Measurements from ENCODE around the gene LMAN1. TPM values are rescaled to one million over a fixed set of nuclear protein-coding genes. Genes with fewer than 3 reads are reported as not detected.

LMAN1 gene
- total and polyA plus RNA-seq, 2 experiments from 2014 or later, result 111 to 134 TPM

DNA sequence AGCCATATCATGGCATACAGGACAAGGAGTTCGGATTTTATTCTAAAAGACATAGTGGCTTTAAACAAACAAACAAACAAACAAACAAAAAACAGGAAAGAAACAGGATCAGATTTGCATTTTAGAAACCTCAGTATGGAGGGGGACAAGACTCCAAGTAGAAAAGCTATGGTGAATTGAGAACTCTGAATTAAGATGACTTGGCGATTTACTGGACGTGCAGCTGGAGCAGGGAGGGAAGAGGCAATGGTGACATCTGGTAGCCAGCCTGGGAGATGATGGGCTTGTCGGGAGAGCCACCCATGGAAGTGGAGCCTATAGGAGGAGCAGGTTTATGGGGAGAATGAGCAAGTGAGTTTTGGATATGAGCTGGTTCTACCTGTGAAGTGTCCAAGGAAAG, 53.8 kb downstream of the LMAN1 start (continued):
- TF ChIP-seq, protein P1, sequence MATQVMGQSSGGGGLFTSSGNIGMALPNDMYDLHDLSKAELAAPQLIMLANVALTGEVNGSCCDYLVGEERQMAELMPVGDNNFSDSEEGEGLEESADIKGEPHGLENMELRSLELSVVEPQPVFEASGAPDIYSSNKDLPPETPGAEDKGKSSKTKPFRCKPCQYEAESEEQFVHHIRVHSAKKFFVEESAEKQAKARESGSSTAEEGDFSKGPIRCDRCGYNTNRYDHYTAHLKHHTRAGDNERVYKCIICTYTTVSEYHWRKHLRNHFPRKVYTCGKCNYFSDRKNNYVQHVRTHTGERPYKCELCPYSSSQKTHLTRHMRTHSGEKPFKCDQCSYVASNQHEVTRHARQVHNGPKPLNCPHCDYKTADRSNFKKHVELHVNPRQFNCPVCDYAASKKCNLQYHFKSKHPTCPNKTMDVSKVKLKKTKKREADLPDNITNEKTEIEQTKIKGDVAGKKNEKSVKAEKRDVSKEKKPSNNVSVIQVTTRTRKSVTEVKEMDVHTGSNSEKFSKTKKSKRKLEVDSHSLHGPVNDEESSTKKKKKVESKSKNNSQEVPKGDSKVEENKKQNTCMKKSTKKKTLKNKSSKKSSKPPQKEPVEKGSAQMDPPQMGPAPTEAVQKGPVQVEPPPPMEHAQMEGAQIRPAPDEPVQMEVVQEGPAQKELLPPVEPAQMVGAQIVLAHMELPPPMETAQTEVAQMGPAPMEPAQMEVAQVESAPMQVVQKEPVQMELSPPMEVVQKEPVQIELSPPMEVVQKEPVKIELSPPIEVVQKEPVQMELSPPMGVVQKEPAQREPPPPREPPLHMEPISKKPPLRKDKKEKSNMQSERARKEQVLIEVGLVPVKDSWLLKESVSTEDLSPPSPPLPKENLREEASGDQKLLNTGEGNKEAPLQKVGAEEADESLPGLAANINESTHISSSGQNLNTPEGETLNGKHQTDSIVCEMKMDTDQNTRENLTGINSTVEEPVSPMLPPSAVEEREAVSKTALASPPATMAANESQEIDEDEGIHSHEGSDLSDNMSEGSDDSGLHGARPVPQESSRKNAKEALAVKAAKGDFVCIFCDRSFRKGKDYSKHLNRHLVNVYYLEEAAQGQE (IDR thresholded peaks at IDR 0.05; ENCODE audit: unreplicated experiment), result no peak
- TF ChIP-seq ZNF331 (CRISPR knock-in tag; IDR thresholded peaks at IDR 0.05; ENCODE audit: low read depth) (no peak), POLR2AphosphoS5 (IDR thresholded peaks at IDR 0.05; ENCODE audit: low read depth) (no peak)
- TF ChIP-seq, protein P2, sequence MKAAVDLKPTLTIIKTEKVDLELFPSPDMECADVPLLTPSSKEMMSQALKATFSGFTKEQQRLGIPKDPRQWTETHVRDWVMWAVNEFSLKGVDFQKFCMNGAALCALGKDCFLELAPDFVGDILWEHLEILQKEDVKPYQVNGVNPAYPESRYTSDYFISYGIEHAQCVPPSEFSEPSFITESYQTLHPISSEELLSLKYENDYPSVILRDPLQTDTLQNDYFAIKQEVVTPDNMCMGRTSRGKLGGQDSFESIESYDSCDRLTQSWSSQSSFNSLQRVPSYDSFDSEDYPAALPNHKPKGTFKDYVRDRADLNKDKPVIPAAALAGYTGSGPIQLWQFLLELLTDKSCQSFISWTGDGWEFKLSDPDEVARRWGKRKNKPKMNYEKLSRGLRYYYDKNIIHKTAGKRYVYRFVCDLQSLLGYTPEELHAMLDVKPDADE (IDR thresholded peaks at IDR 0.05), result no peak

DNA sequence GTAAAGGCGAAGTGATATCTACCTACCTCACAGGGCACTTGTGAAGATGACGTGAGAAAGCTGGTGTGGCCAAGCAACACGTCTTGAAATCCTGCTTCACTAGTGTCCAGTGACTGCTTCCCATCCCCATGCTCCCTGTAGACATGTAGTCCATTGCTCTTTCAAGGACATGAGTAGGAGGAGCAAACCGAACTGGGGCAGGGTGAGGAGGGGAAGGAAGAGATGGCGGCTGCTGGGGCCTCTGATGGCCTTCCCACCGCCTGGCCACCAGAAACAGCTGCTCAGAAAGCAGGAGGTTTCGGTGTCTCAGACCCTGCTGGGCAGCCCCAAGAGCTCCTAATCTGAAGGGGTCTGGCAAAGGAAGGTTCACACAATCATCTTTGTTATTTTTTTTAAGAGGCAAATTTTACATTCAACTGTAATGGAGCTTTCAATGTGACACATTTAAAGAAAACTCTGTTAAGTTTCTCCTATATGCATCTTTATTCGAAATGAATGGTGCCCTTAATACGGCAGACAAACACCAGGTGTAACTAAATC, 55.3 kb downstream of the LMAN1 start:
- Histone ChIP-seq H3K36me3 (ENCODE audit: insufficient read depth) (no peaks in the 10 kb centered on the region), H2AFZ (no peak overlapping the region), H3K4me2 (no peak overlapping the region), H3F3A (replicated peaks; ENCODE audit: low read depth) (no peaks in the 10 kb centered on the region), H3K79me2 (replicated peaks; ENCODE audit: insufficient read depth) (no peaks in the 10 kb centered on the region), H3K4me1 (ENCODE audit: insufficient read depth) (no peaks in the 10 kb centered on the region), H3K9me2 (ENCODE audit: insufficient read depth) (no peaks in the 10 kb centered on the region), H3K27me3 (ENCODE audit: insufficient read depth) (peaks cover under 1% of the 10 kb centered on the region; the same call in 1 of the 2 replicates), H3K4me3 (no peak overlapping the region), H3K27ac (ENCODE audit: low read depth) (no peak overlapping the region), H4K20me1 (replicated peaks; ENCODE audit: insufficient read depth) (no peaks in the 10 kb centered on the region)
- no peak overlapping the region for H3K27ac Mint-ChIP-seq
- no peak overlapping the region for H3K4me3 Mint-ChIP-seq
- no peak for DNase-seq (ENCODE audit: low spot score)
- H3K36me3 Mint-ChIP-seq (ENCODE audit: low read depth), result no peaks in the 10 kb centered on the region
- no peak for ATAC-seq
- no peaks in the 10 kb centered on the region for H3K4me1 Mint-ChIP-seq
- H3K27me3 Mint-ChIP-seq (ENCODE audit: insufficient read depth, low read depth, poor library complexity), result no peaks in the 10 kb centered on the region
- H3K9me3 Mint-ChIP-seq, result no peaks in the 10 kb centered on the region
- no peak for TF ChIP-seq EZH2phosphoT487 (IDR thresholded peaks at IDR 0.05; ENCODE audit: unreplicated experiment)
- no peak for TF ChIP-seq ZNF331 (CRISPR knock-in tag; IDR thresholded peaks at IDR 0.05; ENCODE audit: low read depth)
- no peak for TF ChIP-seq EZH2 (IDR thresholded peaks at IDR 0.05; ENCODE audit: low read depth, unreplicated experiment)
- no peak for TF ChIP-seq ZNF114 (CRISPR knock-in tag; IDR thresholded peaks at IDR 0.05)
- TF ChIP-seq, protein P3, sequence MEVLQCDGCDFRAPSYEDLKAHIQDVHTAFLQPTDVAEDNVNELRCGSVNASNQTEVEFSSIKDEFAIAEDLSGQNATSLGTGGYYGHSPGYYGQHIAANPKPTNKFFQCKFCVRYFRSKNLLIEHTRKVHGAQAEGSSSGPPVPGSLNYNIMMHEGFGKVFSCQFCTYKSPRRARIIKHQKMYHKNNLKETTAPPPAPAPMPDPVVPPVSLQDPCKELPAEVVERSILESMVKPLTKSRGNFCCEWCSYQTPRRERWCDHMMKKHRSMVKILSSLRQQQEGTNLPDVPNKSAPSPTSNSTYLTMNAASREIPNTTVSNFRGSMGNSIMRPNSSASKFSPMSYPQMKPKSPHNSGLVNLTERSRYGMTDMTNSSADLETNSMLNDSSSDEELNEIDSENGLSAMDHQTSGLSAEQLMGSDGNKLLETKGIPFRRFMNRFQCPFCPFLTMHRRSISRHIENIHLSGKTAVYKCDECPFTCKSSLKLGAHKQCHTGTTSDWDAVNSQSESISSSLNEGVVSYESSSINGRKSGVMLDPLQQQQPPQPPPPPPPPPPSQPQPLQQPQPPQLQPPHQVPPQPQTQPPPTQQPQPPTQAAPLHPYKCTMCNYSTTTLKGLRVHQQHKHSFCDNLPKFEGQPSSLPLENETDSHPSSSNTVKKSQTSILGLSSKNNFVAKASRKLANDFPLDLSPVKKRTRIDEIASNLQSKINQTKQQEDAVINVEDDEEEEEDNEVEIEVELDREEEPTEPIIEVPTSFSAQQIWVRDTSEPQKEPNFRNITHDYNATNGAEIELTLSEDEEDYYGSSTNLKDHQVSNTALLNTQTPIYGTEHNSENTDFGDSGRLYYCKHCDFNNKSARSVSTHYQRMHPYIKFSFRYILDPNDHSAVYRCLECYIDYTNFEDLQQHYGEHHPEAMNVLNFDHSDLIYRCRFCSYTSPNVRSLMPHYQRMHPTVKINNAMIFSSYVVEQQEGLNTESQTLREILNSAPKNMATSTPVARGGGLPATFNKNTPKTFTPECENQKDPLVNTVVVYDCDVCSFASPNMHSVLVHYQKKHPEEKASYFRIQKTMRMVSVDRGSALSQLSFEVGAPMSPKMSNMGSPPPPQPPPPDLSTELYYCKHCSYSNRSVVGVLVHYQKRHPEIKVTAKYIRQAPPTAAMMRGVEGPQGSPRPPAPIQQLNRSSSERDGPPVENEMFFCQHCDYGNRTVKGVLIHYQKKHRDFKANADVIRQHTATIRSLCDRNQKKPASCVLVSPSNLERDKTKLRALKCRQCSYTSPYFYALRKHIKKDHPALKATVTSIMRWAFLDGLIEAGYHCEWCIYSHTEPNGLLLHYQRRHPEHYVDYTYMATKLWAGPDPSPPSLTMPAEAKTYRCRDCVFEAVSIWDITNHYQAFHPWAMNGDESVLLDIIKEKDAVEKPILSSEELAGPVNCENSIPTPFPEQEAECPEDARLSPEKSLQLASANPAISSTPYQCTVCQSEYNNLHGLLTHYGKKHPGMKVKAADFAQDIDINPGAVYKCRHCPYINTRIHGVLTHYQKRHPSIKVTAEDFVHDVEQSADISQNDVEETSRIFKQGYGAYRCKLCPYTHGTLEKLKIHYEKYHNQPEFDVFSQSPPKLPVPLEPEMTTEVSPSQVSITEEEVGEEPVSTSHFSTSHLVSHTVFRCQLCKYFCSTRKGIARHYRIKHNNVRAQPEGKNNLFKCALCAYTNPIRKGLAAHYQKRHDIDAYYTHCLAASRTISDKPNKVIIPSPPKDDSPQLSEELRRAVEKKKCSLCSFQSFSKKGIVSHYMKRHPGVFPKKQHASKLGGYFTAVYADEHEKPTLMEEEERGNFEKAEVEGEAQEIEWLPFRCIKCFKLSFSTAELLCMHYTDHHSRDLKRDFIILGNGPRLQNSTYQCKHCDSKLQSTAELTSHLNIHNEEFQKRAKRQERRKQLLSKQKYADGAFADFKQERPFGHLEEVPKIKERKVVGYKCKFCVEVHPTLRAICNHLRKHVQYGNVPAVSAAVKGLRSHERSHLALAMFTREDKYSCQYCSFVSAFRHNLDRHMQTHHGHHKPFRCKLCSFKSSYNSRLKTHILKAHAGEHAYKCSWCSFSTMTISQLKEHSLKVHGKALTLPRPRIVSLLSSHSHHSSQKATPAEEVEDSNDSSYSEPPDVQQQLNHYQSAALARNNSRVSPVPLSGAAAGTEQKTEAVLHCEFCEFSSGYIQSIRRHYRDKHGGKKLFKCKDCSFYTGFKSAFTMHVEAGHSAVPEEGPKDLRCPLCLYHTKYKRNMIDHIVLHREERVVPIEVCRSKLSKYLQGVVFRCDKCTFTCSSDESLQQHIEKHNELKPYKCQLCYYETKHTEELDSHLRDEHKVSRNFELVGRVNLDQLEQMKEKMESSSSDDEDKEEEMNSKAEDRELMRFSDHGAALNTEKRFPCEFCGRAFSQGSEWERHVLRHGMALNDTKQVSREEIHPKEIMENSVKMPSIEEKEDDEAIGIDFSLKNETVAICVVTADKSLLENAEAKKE (CRISPR knock-in tag; IDR thresholded peaks at IDR 0.05), result no peak
- TF ChIP-seq, protein P4, sequence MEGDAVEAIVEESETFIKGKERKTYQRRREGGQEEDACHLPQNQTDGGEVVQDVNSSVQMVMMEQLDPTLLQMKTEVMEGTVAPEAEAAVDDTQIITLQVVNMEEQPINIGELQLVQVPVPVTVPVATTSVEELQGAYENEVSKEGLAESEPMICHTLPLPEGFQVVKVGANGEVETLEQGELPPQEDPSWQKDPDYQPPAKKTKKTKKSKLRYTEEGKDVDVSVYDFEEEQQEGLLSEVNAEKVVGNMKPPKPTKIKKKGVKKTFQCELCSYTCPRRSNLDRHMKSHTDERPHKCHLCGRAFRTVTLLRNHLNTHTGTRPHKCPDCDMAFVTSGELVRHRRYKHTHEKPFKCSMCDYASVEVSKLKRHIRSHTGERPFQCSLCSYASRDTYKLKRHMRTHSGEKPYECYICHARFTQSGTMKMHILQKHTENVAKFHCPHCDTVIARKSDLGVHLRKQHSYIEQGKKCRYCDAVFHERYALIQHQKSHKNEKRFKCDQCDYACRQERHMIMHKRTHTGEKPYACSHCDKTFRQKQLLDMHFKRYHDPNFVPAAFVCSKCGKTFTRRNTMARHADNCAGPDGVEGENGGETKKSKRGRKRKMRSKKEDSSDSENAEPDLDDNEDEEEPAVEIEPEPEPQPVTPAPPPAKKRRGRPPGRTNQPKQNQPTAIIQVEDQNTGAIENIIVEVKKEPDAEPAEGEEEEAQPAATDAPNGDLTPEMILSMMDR (conservative IDR thresholded peaks at IDR 0.05; ENCODE audit: low read depth in 2 of 2), result no peak
